ENCODE data around the gene EIF2AK3.
A peak's percentile ranks its signal among the peaks of the same experiment; 100 is the strongest.
"Not testable (repeated sequence)": the region's sequence is repeated elsewhere in the genome, so short reads cannot be mapped to it uniquely, and the experiment has no call there.

Gene EIF2AK3

DNA sequence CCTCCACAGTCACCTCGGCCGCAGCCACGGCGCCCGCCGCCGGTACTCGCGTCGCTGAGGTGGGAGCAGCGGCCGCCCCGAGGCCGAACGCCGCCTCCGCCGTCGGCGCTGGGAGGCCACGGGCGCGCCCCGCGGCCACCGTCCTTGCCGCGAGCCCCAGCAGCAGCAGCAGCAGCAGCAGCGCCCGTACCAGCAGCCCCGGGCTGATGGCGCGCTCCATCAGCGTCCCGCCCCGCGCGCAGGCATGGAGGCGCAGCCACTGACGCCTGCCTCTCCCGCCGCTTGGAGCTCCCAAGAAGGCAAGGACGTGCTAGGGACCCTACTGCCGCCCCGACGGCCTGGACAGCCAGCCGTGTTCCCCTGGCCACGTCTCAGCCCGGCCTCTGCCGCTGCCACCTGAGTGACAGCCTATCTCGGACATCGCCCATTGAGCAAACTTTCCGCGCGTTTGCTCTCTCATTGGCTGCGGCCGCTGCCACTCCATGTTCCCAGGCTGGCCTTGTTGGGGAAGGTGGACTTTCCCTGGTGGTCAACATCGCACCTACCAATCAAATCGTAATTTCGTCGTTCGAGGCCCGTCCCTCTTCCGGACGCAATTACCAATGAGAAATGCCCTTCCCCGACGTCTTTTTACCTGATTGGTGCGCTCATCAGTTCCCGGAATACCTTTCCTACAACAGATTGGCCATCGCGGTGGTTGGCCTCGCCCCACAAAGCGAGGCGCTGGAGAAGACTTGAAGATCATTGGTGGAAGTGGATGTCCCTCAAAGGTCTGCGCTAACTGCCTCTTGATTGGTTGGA is at the start of gene EIF2AK3:
Gene EIF2AK3, minus strand, starts transcription at position 410 of the 801 bp plus-strand sequence. Its CDS starts 190 bp downstream, at position 220.
- peak; percentile 100 for DNase-seq

DNA sequence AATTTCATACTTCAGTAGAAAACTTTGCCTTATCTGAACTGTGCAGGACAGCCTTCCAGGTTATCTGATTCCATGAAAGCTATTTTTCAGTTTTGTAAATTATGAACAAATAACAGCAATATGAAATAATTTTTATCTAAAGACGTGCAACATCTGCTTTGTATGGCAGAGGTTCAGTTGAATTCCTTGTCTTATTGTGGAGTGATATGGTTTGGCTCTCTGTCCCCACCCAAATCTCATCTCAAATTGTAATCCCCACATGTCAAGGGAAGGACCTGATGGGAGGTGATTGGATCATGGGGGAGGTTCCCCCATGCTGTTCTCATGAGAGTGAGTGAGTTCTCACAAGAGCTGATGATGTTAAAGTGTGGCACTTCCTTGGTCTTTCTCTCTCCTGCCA is 46.1 kb upstream of the EIF2AK3 start:
- DNase-seq, result no peak

DNA sequence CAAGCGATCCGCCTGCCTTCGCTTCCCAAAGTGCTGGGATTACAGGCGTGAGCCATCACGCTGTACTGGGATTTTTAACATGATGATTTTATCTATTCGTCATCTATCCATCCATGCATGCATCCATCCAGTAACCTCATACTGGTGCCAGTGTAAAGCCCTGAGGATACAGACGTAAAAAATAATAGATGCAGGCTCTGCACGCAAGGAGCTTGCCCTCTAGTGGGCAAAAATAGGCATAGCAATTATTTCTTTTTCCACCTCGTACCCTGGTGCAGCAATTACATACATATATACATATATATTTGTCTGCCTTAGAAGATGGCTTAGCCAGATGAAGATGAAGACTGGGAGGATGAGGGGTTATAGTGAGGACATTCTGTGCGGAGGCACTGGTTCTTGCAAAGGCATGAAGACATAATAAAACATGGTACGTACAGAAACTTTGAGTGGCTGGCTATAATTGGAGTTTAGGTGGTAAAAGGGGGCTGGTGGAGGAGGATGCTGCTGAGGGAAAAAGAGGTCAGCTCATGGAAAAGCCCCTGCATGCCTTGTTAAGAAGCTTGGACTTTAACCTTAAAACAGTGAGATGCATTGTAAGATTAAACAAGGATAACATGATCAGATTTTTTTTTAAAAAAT is 44.6 kb upstream of the EIF2AK3 start:
- peak; percentile 33 for DNase-seq

DNA sequence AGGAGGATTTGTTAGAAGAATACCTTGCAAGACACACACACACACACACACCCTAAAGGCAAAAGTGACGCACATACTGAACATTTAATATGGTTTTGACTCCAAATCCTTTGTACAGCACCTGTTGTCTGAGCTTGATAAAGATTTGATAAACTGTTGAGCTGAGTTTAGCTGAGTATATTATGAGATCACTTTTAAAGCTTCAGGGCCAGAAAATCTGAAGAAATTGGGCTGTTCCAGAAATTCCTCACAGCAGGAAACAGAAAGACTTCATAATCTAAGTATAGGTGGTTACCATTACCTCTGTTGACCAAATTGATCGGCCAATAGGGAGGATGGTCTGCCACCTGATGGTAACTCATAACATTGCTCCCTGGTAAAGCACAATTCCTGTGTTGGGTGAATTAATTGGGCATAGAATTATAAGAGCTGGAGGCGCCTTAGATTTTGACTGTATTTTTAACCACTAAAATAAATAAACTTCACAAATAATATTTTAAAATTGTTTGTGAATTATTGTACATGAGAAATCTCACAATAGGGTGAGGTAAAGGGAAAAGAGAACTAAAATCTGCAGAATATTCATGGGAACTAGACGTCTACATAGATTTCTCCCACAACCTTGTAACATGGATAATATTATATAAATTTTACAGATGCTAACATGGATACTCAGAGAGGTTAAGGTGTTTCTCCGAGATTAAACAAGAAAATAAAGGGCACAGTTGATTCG is 42.4 kb upstream of the EIF2AK3 start:
- DNase-seq, result no peak

DNA sequence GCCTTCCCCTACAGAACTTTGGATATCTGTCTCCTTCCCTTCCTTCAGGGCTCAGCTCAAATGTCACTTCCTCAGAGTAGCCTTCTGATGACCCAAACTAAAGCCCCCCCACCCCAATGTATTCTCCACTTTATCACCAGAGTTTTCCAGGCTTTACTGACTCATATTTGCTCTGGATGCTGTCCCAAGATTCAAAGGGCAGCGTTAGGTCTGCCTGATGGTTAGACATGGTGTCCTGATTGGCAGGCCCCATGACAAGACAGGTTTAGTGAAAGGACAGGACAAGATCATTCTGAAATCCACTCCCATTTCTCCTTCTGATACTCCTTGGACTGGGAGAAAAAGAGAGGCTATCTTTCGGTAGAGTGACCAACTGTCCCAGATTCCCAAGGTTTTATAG is 41.6 kb upstream of the EIF2AK3 start:
- DNase-seq, result no peak

DNA sequence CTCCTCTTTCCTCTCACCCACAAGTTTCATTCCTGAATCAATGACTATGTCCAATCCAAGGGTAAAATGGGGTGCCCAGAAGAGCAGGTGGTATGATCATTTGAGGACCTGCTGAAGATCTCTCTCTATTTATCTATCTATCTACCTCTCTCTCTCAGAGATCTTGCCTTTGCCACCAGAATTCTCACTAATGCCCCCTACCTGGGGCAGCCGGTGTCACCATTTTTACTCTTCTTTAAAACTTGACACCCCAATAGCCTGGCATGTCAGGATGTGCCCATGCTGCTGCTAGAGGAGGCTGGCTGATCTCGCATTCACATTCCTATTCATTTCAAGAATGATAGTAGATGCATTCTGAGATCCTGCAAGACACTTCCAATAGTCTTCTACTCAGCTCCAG is 40.0 kb upstream of the EIF2AK3 start:
- DNase-seq, result no peak

DNA sequence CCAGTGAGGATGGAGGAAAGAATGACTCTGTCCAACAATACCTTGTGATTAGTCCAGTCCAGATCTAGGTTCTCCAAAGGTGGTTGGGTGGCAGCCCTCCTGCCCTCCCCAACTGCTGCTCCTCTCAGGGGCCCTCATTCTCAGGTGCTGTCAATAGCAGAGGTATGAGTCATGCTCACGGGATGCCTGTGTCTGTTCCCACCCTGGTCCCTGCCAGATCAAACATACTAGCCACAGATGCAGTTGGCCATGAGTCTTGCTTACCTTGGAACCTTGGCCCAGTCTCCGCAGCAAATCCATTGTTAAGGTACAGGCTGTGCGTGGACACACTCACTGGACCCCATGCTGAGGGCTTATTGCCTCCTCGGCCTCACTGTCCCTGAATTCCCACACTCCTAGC is 39.3 kb upstream of the EIF2AK3 start:
- no peak for DNase-seq

DNA sequence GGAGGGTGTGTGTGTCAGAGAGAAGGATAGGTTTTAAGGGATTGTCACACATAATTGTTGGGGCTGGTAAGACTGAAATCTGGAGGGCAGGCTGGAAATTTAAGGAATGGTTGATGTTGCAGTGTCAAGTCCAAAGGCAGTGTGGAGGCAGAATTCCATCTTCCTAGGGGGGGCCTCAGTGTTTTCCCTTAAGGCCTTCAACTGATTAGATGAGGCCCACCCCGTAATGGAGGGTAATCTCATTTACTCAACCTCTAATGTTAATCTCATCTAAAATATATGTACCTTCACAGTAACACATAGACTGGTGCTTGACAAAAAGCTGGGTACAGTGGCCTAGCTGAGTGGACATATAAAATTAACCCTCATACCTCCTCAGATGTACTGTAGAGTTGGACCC is 33.4 kb upstream of the EIF2AK3 start:
- no peak for DNase-seq

DNA sequence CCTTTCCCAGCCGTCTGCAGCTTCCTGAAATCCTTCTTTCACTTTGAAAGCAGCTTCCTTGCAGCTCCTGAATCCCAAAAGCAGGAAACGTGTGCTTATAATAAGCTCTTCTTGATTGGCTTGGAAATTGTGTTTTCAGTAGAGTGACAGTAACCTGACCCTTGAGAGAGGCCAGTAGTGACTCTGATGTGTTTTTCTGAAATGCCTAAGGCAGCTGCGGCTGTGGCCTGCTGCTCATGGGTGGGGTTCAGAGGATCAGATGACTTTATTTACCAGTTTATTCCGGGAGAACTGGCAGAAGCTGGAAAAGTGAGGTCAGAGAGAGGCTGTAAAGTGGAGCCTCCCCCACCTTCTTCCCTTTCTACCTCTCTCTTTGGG is 32.3 kb upstream of the EIF2AK3 start:
- DNase-seq, result no peak

DNA sequence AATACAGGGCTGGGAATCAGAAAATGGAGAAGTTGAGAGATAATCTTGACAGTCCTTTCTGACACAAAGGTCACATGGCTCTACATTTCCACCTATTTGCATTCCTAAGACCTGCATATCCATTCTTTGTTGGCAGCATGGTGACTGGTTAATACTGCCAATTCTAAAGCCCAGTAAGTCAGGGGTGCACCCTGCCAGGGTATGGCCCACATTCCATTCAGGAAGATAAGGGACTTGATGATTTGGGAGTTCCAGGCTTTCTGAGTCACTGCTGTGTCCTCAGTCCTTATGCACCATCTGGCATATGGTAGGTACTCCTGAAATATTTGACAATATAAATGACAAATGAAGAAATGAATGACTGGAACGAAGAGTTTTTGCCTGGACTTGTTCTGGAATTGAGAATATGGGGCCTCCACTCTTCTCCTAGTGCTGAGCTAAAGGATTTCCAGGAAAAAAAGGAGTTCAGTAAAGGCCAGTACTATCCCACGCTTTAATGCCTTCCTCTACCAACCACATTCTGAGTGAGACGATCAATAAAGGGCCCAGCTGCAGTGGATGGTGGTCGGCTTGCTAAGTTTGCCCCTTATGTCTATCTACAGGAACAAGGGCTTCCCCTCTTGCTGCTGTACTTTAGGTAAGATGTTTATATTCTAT is 31.7 kb upstream of the EIF2AK3 start:
- no peak for DNase-seq

DNA sequence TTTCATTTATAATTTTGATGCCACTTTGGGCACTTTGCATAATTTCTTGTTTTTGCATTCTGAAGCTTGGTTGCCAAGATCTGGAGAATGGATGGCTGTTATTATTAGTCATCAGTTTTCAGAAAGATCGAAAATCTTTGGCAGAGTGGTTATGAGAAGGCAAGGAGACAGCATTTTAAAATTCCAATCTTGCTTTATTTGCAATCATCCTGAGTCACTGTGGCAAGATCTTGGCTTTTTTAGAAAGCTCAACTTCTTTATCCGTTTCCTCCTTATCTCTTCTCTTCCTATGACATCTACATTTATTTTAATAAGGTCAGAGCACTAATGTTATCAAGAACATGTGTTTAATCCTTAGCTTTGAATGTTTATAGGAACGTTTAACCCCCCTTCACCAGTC is 31.1 kb upstream of the EIF2AK3 start:
- DNase-seq, result no peak

DNA sequence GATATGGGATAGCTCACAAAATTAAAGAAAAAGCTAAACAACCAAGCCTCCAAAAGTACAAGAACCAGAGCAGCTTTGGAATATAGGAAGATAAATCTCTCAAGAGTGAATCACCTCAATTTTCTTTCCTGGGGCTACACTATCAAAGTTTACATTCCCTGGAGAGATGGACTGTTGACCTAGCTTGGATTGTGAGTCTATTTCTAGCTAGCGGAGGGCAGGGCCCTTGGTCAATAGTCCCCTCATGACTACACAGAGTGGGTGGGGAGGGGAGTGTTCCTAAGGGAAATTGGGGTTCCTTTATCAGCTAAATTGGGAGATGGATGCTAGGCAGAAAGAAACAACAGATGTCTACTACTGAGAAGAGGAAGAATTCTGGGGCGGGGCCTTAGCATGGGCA is 29.9 kb upstream of the EIF2AK3 start:
- DNase-seq, result no peak

DNA sequence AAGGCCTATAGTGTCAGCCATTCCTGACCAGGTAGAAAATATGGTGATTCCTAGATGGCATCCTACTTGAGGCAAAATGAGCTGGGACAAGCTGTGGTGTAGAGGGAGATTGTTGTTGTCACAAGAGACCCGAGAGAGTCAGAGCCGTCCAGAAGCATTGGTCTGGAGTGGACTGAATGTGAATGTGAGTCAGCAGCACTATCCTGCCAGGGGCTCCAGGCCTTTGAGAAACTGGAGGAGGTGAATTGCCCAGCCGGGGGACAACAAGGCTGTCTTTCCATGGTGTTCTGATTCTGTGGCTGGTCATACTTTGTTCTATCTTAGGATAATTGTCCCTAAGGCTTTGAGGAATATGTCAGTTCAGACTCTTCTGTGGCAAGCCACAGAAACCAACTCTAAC is 29.4 kb upstream of the EIF2AK3 start:
- no peak for DNase-seq

DNA sequence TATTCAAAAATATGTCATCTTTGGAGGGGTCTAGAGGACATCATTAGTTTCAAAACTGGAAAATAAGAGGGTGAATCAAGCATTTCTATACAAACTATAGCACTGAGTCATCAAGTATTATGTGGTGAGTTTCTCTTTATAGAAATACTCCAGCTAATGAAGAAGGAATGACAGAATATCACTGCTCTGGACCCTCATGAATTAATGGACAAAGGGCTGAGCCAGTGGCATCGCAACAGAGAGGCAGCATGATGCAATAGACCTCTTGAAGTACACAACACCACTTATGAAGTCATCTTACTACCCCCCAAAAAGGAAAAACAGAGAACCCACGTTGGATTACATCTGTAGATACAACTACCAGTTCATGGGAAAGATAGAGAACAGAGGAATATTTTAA is 27.4 kb upstream of the EIF2AK3 start:
- no peak for DNase-seq

DNA sequence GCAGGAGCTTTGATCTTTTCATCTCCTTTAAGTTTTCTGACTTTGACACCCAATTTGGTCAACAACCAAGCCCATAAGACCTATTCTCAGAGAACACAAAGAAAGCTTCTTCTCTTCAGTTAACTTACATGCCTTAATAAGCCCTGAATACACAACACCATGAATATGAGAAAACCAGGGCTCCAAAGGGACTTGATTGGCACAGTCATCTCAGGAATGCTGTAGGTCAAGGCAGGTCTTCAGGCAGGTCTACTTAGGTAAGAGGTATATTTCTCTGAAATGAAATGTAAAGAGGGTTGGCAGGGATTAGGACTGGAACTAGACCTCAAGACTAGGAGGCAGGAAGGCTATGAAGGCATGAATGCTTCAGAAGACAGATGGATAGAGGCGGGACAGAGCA is 24.4 kb upstream of the EIF2AK3 start:
- DNase-seq, result no peak

DNA sequence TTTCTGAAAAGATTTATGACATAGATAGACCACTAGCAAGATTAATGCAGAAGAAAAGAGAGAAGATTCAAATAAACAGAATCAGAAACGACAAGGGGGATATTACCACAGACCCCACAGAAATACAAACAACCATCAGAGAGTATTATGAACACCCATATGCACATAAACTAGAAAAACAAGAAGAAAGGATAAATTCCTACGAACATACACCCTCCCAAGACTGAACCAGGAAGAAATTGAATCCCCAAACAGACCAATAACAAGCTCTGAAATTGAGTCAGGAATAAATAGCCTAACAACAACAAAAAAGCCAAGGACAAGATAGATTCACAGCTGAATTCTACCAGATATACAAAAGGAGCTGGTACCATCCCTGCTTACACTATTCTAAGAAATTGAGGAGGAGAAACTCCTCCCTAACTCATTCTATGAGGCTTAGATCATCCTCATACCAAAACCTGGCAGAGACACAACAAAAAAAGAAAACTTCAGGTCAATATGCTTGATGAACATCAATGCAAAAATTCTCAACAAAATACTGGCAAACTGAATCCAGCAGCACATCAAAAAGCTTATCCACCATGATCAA is 18.1 kb upstream of the EIF2AK3 start:
- not testable (repeated sequence) for DNase-seq

DNA sequence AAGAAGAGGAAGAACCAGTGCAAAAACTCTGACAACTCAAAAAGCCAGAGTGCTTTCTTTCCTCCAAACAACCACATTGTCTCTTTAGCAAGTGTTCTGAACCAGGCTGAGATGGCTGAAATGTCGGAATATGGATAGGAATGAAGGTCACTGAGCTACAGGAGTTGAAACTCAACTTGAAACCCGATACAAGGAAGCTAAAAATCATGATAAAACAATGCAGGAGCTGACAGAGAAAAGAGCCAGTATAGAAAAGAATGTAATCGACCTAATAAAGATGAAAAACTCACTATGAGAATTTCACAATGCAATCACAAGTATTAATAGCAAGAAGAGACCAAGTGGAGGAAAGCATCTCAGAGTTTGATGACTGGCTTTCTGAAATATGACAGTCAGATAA is 15.0 kb upstream of the EIF2AK3 start:
- DNase-seq, result no peak

DNA sequence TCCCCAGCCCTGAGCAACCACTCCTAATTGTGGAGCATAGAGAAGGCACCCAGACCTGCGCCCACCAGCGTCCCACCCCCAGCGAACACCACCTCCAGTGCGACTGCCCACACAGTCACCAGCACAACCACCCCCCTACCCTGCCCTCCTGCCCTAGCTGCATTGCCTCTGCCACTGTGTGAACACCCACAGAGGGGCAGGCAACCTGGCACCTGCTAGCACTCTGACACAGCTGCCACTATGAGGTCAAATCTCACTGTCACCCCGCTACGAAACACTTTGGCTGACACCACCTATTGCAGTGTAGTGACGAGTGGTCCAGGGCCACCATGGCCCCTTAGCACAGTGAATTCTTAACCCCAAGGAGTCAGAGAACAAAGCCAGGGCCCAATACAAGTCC is 14.1 kb upstream of the EIF2AK3 start:
- DNase-seq, result no peak

DNA sequence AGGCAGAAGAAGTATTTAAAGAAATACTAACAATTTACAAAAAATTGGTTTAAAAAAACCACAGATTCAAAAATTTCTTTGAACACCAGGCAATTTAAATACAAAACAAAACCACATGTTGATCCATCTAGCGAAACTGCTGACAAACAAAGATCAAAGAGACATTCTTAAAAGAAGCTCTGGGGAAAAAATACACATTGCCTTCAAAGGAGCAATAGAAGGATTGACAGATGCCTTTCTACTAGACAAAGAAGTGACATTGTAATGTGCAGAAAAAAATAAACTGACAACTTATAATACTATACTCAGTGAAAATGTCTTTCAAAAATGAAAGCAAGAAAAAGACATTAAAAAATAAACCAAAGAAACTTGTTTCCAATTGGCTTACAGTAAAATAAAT is 12.6 kb upstream of the EIF2AK3 start:
- no peak for DNase-seq

DNA sequence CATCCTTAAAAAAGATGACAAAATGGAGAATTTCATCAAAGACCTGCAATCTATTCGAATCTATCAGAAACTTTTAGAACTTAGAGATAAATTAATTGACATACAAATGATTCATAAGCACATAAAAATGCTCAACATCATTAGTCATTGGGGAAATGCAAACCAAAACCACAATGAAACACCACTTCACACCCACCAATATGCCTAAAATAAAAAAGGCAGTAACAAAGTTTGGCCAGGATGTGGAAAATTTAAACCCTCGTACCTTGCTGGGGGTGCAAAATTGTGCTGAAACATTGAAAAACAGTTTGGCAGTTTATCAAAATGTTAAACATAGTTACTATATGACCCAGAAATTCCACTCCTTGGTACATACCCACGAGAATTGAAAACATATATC is 11.5 kb upstream of the EIF2AK3 start:
- DNase-seq, result no peak

DNA sequence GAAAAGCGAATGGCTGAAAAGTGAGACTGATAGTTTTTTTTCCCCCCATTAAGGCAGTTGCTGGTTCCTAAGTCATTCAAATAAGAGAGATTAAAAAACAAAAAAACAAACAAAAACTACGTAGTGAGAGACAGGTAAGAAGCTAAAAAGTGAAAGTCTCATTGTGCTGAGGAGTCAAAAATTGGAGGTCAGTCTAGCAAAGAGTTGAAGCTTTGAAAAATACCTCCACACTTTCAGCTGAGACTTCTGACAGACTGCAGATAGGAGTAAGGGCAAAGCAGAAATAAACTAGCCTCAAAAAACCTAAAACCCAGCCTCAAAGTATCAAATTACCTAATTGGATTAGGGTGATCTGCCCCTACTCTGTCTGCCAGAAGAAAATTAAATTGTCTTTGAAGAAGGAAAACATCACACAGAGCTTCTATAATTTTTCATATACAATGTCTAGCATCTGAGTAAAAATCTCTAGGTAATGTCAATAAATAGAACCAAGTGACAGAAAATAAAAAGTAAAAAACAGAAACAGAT is 10.9 kb upstream of the EIF2AK3 start:
- DNase-seq, result no peak

DNA sequence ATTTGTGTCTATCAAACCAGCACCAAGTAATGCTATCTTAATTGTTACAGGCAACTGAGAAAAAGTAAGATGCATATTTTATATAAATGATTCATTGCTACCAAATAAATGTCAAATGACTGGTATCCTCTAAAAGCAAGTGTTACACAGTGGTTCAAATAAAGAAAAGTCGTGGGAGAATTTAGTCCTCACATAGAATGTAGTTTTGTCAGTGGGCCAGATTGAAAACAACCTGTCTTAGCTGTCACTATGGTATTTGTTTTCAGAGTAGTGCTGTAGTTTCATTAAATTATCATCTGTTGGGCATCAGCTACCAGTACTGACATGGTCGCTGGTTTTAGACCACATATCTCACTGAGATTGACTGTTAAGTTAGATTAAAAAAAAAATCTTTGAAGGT is 10.2 kb upstream of the EIF2AK3 start:
- DNase-seq, result no peak

DNA sequence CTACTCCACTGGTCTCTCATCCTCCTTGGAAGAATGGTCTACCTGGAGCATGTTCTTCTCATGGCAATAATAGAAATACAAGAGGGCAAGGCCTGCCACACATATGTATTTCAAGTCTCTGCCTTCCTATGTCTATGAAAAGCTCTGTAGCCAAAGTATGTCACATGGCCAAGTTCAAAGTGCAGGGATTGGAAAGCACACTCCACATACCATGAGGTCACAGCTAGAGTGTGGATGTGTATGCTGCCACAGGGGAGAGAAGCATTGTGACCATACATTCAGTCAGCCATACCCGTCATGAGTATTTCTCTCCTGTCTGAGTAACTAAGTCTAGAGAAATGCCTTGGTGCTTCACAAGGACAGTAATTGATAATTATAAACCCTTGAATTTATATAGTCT is 8.8 kb upstream of the EIF2AK3 start:
- DNase-seq, result no peak
